Measurements from ENCODE around the gene NCS1. TPM values are rescaled to one million over a fixed set of nuclear protein-coding genes. Genes with fewer than 3 reads are reported as not detected.

NCS1 gene
- total and polyA plus RNA-seq, 2 of the 8 experiments (the other 6 are each of a cell fraction or from before 2014, with no cell fraction given): 34.7 to 47.6 TPM

GRCh38 chr9:130147910-130148309, 24.3 kb upstream of the NCS1 start:
- Histone ChIP-seq H4K20me1 (replicated peaks in 1 of 2; ENCODE audit: control insufficient read depth in 1 of 2, insufficient read depth in 2 of 2, low read length in 2 of 2) (no peaks in the 10 kb centered on the region), H3K27me3 (replicated peaks in 1 of 4; ENCODE audit: control insufficient read depth in 3 of 4, extremely low read depth in 1 of 4, insufficient read depth in 3 of 4, low read length in 3 of 4) (no peaks in the 10 kb centered on the region; a peak in 1 of 7 replicates), H3K4me2 (ENCODE audit: insufficient read depth in 1 of 2, low read depth in 2 of 2, low read length in 2 of 2) (no peak overlapping the region), H3K23me2 (ENCODE audit: low read depth, low read length) (no peaks in the 10 kb centered on the region), H2BK20ac (ENCODE audit: low read length) (no peak overlapping the region), H3K36me3 (ENCODE audit: control insufficient read depth in 2 of 4, insufficient read depth in 4 of 4, low read length in 3 of 4) (no peaks in the 10 kb centered on the region), H2BK15ac (ENCODE audit: low read length) (no peak overlapping the region), H2BK5ac (ENCODE audit: low read depth, low read length) (no peak overlapping the region), H2BK12ac (ENCODE audit: low read depth, low read length) (no peak overlapping the region), H3K4me1 (replicated peaks in 1 of 4; ENCODE audit: control insufficient read depth in 3 of 4, insufficient read depth in 4 of 4, low read length in 3 of 4) (peaks cover 0 to 7% (median 4%) of the 10 kb centered on the region in 4 experiments; a peak in 3 of 7 replicates), H3K27ac (ENCODE audit: low read depth, low read length) (no peak overlapping the region), H3K14ac (ENCODE audit: insufficient read length) (no peak overlapping the region), H3K56ac (replicated peaks; ENCODE audit: insufficient read length, low read depth, low read length) (no peak overlapping the region), H4K5ac (ENCODE audit: insufficient read length, low read depth, low read length) (no peak overlapping the region), H3K4me3 (ENCODE audit: extremely low read depth in 1 of 4, insufficient read depth in 2 of 4, low read depth in 3 of 4, low read length in 4 of 4) (no peak overlapping the region), H3K79me1 (ENCODE audit: low read depth, low read length) (no peaks in the 10 kb centered on the region), H3K18ac (ENCODE audit: extremely low read depth, low read length) (no peak overlapping the region), H2AFZ (ENCODE audit: low read length) (no peak overlapping the region), H2AK5ac (ENCODE audit: low read depth, low read length) (no peak overlapping the region), H2BK120ac (replicated peaks; ENCODE audit: low read depth, low read length) (no peak overlapping the region), H3K9ac (replicated peaks in 1 of 4; ENCODE audit: extremely low read depth in 1 of 4, low read depth in 3 of 4, low read length in 3 of 4) (no peak overlapping the region), H3K4ac (replicated peaks; ENCODE audit: insufficient read length, low read depth, low read length) (no peak overlapping the region), H3K23ac (ENCODE audit: insufficient read length) (no peak overlapping the region), H3K79me2 (ENCODE audit: control insufficient read depth in 1 of 2, insufficient read depth in 2 of 2, low read length in 2 of 2) (no peaks in the 10 kb centered on the region), H3K9me3 (ENCODE audit: insufficient read depth in 2 of 2, low read depth in 1 of 2, low read length in 1 of 2) (no peaks in the 10 kb centered on the region), H4K91ac (replicated peaks; ENCODE audit: insufficient read length, low read length) (no peak overlapping the region), H4K8ac (ENCODE audit: extremely low read depth, insufficient read depth, low read length) (no peak overlapping the region)
- WGBS, 2 experiments (ENCODE audit: extremely low coverage in 1 of 2, insufficient coverage in 1 of 2, insufficient read length in 1 of 2, insufficient replicate concordance in 2 of 2, low coverage in 1 of 2, low lambda C conversion rate in 2 of 2, missing lambda C conversion rate in 1 of 2): 92% methylated on average over 2 of the region's 3 CpGs; no CpG with 5 or more reads in 1 of the 2 experiments
- FAIRE-seq: no peak
- no peak for DNase-seq (ENCODE audit: low read depth in 1 of 2, low spot score in 2 of 2)
- CTCF ChIA-PET (ENCODE audit: partially characterized antibody): interaction anchor here (0.6 to 2.6 kb wide), 7 partner anchors 9 to 778 kb away, joined by 3 to 9 read pairs (median 3); no protein-coding TSS in a partner anchor
- TF ChIP-seq BACH1 (IDR thresholded peaks at IDR 0.05; ENCODE audit: low read length) (no peak), GTF2F1 (IDR thresholded peaks at IDR 0.05; ENCODE audit: borderline replicate concordance, low read depth, low read length) (no peak), SIN3A (conservative IDR thresholded peaks at IDR 0.05 in 1 of 2, IDR thresholded peaks at IDR 0.05 in 1 of 2; ENCODE audit: low read depth in 1 of 2, low read length in 2 of 2) (no peak), BRCA1 (IDR thresholded peaks at IDR 0.05; ENCODE audit: low read depth, low read length) (no peak), TAF7 (optimal IDR thresholded peaks at IDR 0.05; ENCODE audit: borderline replicate concordance, low read depth, low read length) (no peak), CEBPB (IDR thresholded peaks at IDR 0.05; ENCODE audit: low read depth, low read length) (no peak), SP2 (IDR thresholded peaks at IDR 0.05; ENCODE audit: low read length) (no peak), HDAC2 (IDR thresholded peaks at IDR 0.05; ENCODE audit: borderline replicate concordance in 1 of 2, low read depth in 2 of 2, low read length in 2 of 2) (no peak), KDM1A (IDR thresholded peaks at IDR 0.05; ENCODE audit: borderline replicate concordance, low read length) (no peak), POU5F1 (IDR thresholded peaks at IDR 0.05; ENCODE audit: low read depth, low read length) (no peak), SIRT6 (IDR thresholded peaks at IDR 0.05; ENCODE audit: low read length) (no peak)
- POLR2A ChIA-PET (ENCODE audit: partially characterized antibody): no interaction called here

Data from H1 (cell line).